NCI-H226 (cell line): ENCODE results near the gene LRRN3.

Experiments
- DNase-seq: peaks from one replicate; pipeline ENCODE4 v3.0.0-alpha.2; 2015

Gene LRRN3

DNA sequence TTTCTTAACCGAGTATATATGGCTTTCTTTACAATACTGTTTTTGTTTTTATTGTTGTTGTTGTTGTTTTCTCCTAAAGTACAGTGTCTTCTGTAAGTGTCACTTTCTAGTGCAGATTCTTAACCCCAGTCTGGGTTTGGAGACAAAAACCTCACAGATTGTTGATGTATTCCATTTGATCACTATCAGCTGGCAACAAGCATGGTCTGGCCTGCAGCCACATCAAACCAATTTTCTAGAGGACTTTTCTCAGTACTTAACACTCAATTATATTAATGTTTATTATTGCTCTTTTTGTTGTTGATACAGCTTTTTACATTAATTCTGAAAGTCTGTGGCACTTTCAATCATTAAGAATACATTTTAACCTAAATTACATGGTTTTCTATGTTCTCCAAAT lies 17.1 kb downstream of the LRRN3 start:
- no peak for DNase-seq

DNA sequence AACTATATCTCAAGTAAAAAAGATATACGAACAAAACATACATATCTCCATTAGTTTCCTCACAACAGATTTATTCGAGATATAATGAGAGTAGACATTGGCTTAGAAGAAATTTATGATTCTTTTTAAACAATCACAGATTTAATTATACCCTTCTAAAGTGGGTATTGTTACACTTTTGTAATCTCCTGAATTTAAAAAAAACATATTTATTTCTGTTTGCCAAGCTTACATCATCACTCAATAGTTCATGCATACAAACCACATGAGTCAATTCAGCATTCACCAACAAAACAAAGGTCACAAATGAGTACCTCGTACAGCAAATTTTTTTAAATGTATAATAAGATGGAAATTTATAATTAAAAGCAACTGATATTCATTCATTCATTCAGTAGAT lies 17.6 kb downstream of the LRRN3 start:
- peak; percentile 31 for DNase-seq

DNA sequence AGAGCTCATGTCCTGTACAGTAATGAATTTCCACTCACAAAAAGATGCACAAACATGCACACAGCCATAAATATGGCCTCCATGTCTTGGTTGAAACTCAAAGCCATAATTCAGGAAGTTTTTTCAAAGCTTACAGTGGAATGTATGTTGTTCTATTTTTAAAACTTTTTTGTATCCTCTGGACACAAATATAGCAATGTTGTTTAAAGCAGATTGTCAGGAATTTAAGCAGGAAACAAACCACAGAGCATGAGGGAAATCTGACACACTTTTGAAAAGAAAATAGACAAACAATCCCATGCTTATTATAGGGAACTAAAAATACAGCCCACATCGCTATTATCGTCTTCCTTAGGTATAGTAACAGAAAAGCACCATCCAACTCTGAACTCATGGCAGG lies 21.5 kb downstream of the LRRN3 start:
- DNase-seq: no peak

DNA sequence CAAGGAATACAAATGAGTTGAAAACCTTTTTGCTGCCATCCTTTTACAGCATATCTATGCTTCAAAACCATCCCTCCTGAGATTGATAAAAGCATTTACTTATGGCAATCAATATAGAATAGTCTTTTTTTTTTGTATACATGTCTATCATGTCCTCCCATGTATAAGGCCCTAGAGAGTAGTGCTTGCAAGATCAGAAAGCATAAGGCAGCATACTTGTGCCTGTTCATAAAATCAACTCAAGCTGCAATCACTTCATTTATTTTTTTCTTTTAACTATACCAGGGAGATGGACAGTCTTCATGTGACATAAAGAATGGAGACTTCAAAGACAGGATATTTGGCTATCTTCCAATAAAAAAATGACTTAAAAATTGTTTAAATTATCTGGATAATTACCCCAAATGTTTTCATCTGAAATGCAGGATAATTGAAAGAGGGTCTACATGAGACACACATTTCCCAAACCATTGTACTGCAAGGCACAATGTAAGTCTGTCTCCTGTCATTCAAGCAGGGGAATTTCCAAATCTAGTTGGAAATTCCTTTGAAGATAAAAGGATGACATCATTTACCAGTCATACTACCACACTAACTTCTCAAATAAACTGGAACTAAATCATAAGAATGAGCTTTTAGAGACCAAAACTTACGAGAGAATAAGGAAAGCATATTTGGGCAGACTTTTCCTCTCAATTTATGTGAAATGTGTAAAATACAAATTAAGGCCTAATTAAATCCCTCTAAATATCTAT lies 22.5 kb downstream of the LRRN3 start:
- peak; percentile 69 for DNase-seq

DNA sequence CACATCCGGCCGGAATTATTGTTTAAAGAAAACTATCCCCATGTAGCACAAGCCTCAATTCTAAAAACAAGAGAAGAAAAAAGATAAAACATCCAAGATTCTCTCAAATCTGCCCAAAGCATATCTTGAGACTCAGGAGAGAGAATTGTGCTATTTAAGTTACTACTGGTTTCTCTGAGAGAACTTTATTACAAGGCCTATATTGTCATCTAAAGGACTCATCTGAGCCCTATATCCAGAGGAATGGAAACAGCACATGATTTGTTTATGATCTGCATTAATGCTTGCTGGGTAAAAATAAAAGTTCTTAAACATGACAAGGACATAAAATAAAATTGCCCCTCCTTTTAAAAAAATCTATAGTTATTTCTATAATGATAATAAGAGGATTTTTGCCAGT lies 25.0 kb downstream of the LRRN3 start:
- DNase-seq: no peak

DNA sequence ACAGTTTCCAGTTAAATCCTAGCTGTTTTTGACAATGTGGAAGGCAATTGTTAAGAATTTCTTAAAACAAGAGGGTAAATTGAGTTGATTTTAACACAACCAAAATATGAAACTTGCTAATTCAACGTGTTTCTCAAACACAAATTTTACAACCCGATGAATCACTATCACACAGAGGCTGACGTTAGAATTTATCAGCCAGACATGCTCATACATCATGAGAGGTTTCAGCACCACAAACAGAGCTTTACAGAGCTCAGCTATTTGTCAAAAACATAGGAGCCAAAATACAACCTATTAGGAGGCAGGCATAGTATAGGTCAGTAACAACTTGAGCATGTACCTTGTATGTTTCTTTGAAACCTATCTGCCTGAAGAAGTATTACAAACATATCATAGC lies 36.1 kb downstream of the LRRN3 start:
- peak; percentile 58 for DNase-seq

DNA sequence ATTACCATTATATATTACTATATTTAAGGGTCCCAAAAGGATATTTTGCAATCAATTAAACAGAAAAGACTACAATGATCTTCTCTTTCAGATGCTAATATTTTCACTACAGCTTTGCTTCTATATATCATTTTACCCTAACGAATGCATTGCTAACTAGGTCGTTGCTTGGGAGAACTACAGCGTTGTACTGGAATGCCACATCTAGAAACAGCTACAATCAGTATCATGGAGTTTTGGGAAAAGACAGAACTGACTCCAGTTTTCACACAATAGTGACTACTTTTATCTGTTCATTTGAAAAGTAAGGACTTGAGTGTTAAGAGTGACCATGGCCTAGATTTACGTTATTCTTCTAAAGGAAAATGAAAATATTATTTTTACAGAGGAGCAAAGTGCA lies 38.5 kb downstream of the LRRN3 start:
- no peak for DNase-seq

DNA sequence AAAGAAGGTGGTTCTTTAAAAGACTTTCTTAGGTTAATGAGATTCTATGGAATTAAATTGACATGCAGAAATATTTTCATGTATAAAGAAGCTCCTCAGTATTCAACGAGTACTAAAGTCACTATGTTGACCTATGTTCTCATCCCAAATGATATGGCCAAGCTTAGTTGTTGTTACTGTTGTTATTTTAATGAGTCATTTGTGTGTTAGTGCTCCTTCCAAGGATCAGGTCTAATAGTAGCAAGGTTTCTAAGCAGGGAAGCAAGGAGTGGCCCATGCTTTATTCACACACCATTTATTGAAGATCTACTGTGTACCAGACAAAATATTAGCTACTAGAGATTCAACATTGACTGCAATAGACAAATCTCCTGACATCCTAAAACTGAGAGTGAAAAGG lies 41.9 kb downstream of the LRRN3 start:
- peak; percentile 6 for DNase-seq

DNA sequence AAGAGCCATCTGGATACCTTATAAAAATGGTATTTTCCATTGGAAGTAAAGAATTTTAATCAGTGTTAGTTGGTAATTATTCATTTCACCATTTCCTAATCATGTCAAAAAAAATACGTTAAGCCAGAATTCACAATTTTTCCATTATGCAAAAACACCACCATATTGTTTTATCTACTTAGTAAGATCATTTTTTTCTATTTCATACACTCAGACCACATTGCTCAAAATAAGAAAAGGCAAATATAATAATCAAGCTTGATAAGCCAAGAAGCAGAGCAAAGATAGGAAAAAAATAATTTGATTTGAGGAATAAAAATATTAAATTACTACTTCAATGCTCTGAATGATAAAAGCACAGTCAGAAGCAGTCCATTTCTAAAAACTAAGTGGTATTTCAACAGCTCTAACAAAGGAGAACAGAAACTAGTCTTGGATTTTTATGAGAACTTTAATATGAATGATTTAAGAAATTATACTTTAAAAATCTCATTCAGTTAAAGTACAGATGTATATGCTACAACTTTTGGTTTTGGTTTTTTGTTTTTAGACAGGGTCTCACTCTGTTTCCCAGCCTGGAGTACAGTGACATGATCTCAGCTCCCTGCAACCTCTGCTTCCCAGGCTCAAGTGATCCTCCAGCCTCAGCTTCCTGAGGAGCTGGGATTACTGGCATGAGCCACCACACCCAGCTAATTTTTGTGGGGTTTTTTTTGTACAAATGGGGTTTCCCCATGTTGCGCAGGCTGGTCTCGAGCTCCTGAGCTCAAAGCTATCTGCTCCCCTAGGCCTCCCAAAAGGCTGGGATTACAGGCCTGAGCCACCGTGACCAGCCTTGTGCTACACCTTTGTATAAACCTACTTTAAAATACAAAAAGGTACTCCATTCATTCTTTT lies 46.6 kb downstream of the LRRN3 start:
- peak; percentile 60 for DNase-seq

DNA sequence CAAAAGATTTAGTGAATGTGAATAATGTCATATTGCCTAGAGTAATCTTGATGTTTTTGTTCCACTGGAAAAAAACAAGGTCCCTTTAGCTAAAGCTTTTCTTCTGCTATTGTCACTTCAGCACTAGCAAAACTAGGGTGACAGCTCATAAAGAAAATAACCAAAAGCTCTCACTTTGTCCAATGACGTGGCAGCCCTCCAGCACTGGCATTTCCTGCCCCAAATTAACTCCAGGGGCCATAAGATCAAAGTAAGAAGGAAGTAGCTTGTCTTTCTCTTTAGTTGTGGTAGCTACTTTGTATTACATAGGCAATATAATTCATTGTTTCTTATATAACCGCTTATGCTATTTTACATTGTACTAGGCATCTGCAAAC lies 47.3 kb downstream of the LRRN3 start:
- DNase-seq: peak; percentile 22

DNA sequence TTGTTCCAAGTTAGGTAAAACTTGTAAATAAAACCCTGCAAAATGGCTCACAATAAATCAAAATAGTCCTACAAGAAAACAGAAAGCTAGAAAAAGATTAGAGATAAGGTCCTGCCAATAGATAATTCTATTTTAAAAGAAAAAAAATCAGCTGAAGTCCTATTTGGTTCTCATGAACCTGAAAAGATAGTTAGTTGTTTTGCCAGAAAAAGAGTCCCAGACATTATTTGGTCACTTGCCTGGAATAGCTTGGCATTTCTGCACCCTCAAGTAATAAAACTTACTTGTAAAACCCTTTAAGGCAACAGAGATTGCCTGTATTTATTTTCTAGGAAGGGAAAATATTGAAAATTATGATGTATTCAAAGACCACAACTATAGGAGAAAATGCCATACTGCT lies 47.7 kb downstream of the LRRN3 start:
- no peak for DNase-seq

DNA sequence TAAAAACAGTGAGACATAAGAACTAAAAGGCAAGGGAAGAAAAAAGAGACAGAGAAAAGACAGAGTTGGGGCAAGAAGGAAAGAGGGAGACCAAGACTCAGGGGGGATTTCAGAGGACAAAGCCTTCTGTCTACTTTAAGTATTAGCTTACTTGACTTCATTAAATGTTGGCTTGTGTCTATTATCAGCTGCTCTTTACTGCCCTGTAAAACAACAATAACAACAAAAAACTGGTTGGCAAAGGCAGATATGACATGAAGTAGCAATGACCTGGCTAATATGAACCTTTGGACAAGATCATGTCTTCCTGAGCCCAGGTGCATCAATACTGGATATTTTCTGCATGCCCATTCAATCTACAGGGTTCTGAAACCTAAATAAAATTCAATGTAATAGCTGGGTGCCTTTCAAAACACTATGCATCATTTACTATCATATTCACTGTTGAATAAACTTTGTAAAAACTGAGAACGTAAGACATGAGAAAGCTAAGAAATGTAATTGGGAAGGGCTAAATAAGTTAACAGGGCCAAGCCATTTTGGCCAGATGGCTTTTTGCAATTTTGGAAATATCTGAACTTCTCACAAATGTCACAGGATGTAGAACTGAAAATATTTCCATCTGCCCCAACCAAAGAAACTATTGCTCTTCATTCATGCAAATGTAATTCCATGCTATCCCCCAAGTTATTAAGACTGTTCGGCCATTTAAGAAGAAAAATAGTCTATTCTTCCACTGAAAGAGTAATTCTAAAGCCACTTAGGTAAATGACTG lies 49.4 kb downstream of the LRRN3 start:
- no peak for DNase-seq

DNA sequence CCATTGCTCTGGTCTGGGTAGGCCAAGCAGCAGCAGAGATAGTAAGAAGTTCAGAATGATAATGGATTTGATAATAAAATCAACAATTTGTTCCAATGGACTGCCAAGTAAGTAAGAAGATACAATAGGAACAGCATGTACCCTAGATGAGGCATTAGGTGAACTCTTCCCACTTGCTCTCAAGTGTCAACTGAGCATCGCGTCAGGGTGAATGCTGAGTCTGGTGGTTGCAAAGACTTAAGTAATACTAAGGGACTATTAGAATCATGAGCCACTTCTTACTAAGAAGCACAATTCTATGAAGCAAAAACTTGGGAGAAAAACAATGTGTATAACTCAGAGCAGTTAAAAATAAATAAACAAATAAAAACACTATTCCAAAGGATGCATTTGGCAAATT lies 54.5 kb downstream of the LRRN3 start:
- DNase-seq: no peak

DNA sequence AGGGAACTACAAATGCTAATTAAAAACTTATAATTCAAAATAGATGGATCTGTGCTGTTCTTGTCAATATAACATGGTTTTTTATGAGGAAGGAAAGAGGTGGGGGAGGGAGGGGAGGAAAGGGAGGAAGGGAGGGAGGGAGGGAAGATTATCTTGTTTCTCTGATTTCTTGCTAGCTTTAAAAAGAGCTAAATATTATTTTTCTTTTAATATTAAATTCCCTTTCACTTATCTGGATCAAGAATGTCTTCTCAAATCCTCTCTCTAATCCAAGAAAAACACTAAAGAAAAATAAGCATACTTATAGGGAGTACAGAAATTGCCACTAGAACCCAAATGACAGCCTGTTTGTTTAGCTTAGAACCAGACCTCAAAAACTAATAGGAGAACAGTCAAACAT lies 55.2 kb downstream of the LRRN3 start:
- DNase-seq: no peak

DNA sequence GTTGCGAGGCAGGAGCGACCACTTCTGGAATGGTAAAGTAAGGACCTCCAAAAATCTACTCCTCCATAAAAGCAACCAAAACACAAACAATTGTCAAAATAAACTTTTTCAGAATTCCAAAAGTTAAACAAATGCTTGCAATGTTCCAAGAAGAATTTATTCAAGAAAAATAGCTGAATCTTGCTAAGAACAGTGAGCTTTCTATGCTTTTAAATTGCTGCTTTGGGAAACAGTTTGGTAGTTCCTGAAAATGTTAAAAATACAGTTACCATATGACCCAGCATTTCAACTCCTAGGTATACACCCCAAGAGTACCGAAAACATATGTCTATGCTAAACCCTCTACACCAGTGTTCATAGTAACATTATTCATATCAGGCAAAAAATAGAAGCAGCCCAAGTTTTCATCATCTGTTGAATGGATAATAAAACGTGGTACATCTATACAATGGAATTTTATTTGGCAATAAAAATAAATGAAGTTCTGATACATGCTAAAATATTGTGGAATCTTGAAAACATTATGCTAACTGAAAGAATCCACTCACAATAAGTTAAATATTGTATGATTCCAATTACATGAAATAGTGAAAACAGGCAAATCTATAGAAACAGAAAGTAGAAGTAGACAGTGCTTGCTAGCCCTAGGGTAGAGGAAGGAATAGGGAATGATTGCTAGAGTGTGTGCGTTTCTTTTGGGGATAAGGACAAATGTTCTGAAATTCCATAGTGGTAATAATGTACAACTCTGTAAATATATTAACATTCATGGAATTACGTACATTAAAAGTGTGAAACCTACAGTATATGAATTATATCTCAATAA lies 57.0 kb downstream of the LRRN3 start:
- DNase-seq: no peak

DNA sequence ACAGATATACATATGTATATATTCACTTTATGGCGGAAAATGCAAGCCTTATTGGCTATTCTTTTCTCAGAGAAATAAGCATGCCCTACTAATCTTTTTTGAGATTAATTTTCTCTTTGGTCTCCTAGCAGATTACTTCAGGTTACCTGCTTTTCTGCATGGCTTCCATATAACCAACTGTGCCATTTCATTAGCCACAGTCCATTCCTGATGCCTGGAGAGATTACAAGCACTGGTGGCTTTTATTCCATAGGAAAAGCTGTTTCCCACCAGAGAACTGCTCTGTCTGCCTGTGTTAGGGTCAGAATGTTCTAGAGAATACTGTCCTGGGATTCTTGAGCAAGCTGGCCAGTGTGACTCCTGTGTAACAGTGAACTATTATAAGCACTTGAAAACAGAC lies 59.8 kb downstream of the LRRN3 start:
- no peak for DNase-seq

DNA sequence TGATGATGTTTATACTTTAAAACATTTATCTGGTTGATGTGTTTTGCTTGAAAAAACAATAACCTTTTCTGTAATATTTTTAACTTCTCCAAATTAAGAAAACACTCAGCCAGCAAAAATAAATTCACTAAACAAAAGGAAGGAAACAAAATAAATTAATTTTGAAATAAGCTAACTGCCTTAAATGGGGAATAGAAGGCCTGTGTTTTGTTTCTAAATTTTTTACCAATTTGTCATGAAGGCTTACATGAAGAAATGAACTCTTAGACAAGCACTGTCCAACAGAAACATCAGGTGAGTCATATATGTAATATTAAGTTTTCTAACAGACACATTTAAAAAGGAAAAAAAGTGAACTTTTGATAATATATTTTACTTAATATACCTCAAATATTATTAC lies 68.5 kb downstream of the LRRN3 start:
- DNase-seq: peak; percentile 34

DNA sequence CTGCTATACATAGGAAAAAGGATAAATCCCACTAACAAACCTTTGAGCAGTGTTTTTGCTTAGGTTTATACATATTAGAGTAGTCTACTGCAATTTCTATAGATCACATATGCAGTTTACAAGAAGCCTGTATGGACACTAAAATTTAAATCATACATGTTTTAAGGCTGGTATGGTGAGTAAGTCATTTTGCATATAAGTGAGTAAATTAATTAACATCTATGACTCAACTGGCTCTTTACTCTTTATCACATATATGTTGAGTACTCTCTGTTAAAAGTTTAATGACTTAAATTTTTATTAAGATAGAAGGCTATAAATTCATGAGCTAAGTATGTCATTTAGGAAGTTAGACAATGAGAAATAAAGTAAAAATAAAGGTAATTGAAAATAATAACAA lies 69.4 kb downstream of the LRRN3 start:
- no peak for DNase-seq

DNA sequence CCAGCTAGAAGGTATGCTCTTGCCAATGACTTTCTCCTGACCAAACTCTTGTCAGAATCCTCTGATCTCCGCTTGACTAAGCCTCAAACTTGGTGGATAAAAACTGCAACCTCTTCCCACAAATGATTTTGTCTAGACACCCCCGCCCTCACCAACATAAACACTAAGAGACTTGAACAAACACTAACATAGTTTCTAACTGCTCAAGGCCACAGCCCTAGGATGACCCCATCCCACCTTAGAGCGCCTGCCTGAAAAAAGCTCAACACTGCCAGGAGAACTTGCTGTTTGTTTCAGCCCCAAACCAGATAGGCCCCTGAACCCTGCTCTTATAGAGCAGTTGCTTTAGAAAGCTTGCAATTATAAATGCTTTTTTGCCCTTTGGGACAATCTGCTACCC lies 71.8 kb downstream of the LRRN3 start:
- DNase-seq: no peak

DNA sequence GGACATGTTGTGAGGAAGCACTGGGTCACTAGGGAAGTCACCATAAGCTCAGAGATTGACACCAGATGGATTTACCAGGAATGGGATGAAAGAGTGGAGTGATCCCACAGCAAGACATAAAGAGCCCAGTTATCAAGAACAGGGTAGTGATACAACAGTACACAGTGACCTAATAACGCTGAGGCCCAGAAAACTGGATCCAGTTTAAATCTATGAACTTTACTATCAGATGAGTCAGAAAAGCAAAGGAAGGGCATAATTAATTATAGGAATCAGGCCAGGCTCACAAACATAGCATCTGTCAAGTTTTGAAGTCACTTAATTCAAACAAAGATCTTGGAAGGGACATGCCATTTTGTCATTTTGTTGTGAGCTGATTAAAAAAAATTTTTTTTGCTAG lies 73.5 kb downstream of the LRRN3 start:
- no peak for DNase-seq

DNA sequence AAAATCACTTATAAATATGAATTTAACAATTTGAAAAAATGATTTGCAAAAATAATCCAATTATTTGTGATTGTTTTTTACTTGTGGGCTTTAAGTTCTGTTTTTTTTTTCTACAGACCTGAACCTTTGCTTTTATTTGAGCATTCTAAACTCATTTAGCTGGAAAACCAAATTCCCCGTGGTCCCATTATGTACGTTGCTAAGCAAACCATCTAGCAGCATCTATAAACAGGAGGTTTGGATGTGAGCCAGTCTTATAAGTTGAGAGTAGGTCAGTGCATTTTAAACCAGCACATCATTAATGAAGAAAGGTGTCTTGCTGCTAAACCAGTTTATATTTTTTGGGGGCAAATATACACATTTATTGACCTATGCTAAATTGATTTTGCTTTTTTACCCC lies 77.3 kb downstream of the LRRN3 start:
- DNase-seq: no peak

DNA sequence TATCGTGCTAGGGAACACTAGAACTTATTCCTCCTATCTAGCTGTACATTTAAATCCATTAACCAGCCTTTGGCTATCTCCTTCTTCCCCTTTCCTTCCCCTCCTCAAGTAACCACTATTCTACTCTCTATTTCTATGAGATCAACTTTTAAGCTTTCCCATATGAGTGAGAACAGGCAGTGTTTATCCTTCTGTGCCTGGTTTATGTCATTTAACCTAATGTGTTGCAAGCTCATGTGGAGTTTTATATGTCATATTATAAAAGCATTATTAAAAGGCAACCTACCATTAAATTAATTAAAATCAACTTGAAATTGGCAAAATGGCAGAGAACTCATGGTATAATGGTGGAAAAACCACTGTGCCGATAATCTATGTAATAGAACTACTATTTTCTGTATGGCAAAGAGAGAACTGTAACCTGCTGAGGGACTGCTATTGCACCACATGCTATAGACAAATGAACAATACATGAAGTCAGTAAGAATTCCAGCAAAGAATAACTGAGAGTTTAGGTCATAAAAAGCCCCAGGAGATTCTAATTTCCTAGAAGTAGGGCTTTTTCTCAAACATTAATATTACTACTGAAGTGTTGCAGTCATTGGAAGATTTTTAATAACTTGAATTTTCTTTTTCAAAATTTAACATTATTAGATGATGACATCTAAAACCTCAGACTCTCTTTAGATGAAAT lies 81.8 kb downstream of the LRRN3 start:
- DNase-seq: peak; percentile 7
